Smooth muscle cell (in vitro differentiated cells): ENCODE results near the gene MEN1. TPM values are rescaled to one million over a fixed set of nuclear protein-coding genes. Genes with fewer than 3 reads are reported as not detected.

ENCODE experiments used
- DNase-seq: peaks from one replicate; lab custom pipeline; 2025; ENCODE audit not compliant: unreplicated experiment; lab: John Stamatoyannopoulos, UW
- H2AFZ ChIP-seq: fragments of 200-600 bp; sonication (generic); 2 replicates; pipeline ENCODE4 v1.6.0; 2016; ENCODE audit warnings: antibody characterized with exemption, low read depth, mild to moderate bottlenecking
- H3F3A ChIP-seq: fragments of 200-600 bp; sonication (generic); 2 replicates; pipeline ENCODE4 v1.6.0; 2017; ENCODE audit warnings: antibody characterized with exemption, low read depth
- H3K27ac ChIP-seq: fragments of 200-600 bp; sonication (generic); 2 replicates; pipeline ENCODE4 v1.5.1; 2016; ENCODE audit warnings: low read depth, mild to moderate bottlenecking
- H3K27me3 ChIP-seq: fragments of 200-600 bp; sonication (generic); 2 replicates; pipeline ENCODE4 v1.6.1; 2016; ENCODE audit warnings: low read depth, mild to moderate bottlenecking
- H3K36me3 ChIP-seq: fragments of 200-600 bp; sonication (generic); 2 replicates; pipeline ENCODE4 v1.5.1; 2016; ENCODE audit warnings: low read depth
- H3K4me1 ChIP-seq: fragments of 200-600 bp; sonication (generic); 2 replicates; pipeline ENCODE4 v1.5.1; 2016; ENCODE audit warnings: low read depth
- H3K4me2 ChIP-seq: fragments of 200-600 bp; sonication (generic); 2 replicates; pipeline ENCODE4 v1.6.0; 2016; ENCODE audit warnings: mild to moderate bottlenecking
- H3K4me3 ChIP-seq: fragments of 200-600 bp; sonication (generic); 2 replicates; pipeline ENCODE4 v1.5.1; 2016; ENCODE audit warnings: mild to moderate bottlenecking
- H3K79me2 ChIP-seq: fragments of 200-600 bp; sonication (generic); 2 replicates; pipeline ENCODE4 v1.6.0; 2016; ENCODE audit warnings: low read depth, mild to moderate bottlenecking
- H3K9ac ChIP-seq: fragments of 200-600 bp; sonication (generic); 2 replicates; pipeline ENCODE4 v1.6.0; 2016; ENCODE audit warnings: low read depth
- H3K9me3 ChIP-seq: fragments of 200-600 bp; sonication (generic); replicated peaks from 2 replicates; pipeline ENCODE4 v1.5.1; 2016; ENCODE audit warnings: low read depth
- H4K20me1 ChIP-seq: fragments of 200-600 bp; sonication (generic); 2 replicates; pipeline ENCODE4 v1.6.0; 2016; ENCODE audit warnings: low read depth
- WGBS: methylation state at CpG from one replicate; pipeline ENCODE4 v1.1.7; 2016; ENCODE audit warnings: low lambda C conversion rate; 5-methylcytosine and 5-hydroxymethylcytosine counted together
- polyA plus RNA-seq: library from polyadenylated mRNA; unstranded; fragments of >200 nt; fragmentation: Nextera tagmentation; extraction: Ambion mirVana; gene quantifications from 2 replicates; pipeline ENCODE4 v1.2.1, GENCODE V29; 2016
- total RNA-seq: library from RNA; depleted of rRNA; stranded (reverse); fragments of >200 nt; gene quantifications from 2 replicates; pipeline ENCODE4 v1.2.3, GENCODE V29; 2014
- TF ChIP-seq, protein P1 (sequence below): fragments of 200-600 bp; sonication (generic); IDR thresholded peaks from 2 replicates; pipeline ENCODE4 v1.5.1; 2017; ENCODE audit warnings: borderline replicate concordance, mild to moderate bottlenecking, antibody characterized with exemption; ENCODE audit not compliant: insufficient read depth, poor library complexity, severe bottlenecking

Gene MEN1
- total and polyA plus RNA-seq, 2 experiments from 2014 or later: 11.6 to 37.3 TPM

DNA sequence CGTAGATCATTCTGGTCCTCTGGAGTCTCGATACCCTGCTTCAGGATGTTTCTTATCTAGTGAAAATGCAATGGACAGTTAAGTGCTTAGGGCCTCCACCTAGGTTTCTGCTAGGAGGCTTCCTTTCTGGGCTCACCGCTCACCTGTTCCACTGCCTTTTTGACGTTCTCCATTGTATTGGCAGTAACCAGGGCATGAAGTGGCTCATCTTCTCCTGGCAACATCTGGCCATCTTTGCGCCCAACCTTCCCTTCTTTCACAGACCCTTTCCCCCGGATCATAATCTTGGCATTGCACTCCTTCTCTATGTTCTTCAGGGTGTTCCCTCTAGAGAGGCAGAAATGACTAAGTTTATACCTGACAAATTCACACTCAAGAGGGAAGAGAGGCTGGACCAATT is 41.1 kb downstream of the MEN1 start:
- H3K27ac ChIP-seq: no peak overlapping the region
- peaks cover 50% of the 10 kb centered on the region for H3K79me2 ChIP-seq
- no peaks in the 10 kb centered on the region for H3K9me3 ChIP-seq
- 99% methylated on average over 6 of the region's 6 CpGs for WGBS
- H4K20me1 ChIP-seq: peaks cover 100% of the 10 kb centered on the region
- TF ChIP-seq, protein P1, sequence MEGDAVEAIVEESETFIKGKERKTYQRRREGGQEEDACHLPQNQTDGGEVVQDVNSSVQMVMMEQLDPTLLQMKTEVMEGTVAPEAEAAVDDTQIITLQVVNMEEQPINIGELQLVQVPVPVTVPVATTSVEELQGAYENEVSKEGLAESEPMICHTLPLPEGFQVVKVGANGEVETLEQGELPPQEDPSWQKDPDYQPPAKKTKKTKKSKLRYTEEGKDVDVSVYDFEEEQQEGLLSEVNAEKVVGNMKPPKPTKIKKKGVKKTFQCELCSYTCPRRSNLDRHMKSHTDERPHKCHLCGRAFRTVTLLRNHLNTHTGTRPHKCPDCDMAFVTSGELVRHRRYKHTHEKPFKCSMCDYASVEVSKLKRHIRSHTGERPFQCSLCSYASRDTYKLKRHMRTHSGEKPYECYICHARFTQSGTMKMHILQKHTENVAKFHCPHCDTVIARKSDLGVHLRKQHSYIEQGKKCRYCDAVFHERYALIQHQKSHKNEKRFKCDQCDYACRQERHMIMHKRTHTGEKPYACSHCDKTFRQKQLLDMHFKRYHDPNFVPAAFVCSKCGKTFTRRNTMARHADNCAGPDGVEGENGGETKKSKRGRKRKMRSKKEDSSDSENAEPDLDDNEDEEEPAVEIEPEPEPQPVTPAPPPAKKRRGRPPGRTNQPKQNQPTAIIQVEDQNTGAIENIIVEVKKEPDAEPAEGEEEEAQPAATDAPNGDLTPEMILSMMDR: no peak
- no peak overlapping the region for H3K4me2 ChIP-seq
- peaks cover 69% of the 10 kb centered on the region for H3F3A ChIP-seq
- no peaks in the 10 kb centered on the region for H3K27me3 ChIP-seq
- no peak overlapping the region for H3K4me3 ChIP-seq
- peaks cover 6% of the 10 kb centered on the region for H3K4me1 ChIP-seq
- peaks cover 26% of the 10 kb centered on the region for H3K36me3 ChIP-seq
- no peak overlapping the region for H2AFZ ChIP-seq
- no peak overlapping the region for H3K9ac ChIP-seq
- DNase-seq: no peak

DNA sequence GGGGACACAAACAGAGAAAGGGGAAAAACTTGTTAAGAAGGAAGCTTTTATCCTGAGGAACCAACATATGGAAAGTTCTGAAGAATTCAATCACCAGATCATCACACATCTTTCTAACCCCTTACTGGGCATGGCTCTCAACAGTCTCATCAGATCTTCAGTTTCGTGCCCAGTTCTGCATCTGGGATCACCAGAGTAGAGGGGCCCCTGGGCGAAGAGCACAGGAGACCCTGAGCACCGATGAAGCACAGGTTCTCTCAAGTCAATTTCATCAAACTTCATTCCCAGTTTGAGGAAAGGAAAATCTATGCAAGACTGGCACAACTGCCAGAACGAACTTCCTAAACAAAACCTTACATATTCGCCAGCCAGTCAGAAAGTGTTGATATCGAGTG is 42.1 kb downstream of the MEN1 start:
- Histone ChIP-seq H3K4me1 (peaks cover 15% of the 10 kb centered on the region), H3K79me2 (peaks cover 41% of the 10 kb centered on the region), H3K4me3 (no peak overlapping the region), H3K27ac (no peak overlapping the region), H3K9me3 (no peaks in the 10 kb centered on the region), H4K20me1 (peaks cover 100% of the 10 kb centered on the region), H3K36me3 (peaks cover 26% of the 10 kb centered on the region), H3K27me3 (no peaks in the 10 kb centered on the region), H2AFZ (no peak overlapping the region), H3K4me2 (no peak overlapping the region), H3K9ac (no peak overlapping the region), H3F3A (peaks cover 74% of the 10 kb centered on the region)
- DNase-seq: no peak
- WGBS: 96% methylated on average over 6 of the region's 6 CpGs
- TF ChIP-seq, protein P1: no peak

DNA sequence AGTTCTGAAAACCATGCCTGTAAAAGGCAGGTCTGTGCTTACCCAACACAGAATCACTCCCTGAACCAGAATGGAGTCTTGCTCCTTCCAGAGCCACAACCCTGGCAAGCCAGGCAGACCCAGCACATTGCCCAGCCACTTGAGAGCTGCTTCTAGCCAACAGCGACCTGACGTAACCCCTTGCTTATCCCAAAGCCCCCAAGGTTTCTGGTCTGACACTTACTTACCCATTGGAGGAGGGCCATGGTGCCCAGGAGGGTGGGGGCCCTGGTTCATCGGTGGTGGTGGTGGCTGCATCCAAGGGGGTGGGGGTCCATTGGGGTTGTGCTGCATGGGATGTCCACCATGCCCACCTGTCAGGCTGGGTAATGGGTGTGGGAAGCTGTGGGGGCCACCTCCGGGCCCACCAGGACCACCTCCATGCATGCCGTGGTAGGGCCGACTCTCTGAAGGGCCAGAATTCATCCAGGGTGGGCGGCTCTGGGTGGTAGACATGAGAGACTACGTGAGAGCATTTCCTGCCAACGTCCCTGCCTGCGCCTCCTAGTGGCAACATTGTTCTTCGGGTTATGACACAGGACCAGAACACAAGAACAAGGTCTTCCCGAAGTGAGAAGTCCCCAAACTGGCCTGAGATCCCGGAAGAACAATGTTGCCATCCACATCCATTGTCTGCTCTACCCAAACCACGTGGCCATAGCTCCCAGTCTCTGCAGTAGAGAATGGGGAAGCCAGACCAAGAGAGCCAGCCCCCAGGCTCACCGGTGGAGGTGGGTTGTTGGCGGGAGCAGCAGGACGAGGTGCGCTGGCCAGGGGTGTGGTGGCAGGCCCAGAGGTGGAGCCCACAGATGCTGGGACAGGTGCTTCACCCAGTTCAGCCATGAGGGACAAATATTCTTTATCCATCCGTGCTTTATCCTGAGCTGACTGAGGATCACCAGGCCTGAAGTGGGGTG is 42.7 kb downstream of the MEN1 start:
- Histone ChIP-seq H3K27ac (no peak overlapping the region), H3K4me3 (no peak overlapping the region), H3K36me3 (peaks cover 26% of the 10 kb centered on the region), H3K9ac (no peak overlapping the region), H3F3A (peaks cover 80% of the 10 kb centered on the region), H4K20me1 (peaks cover 100% of the 10 kb centered on the region), H3K9me3 (no peaks in the 10 kb centered on the region), H3K79me2 (peaks cover 34% of the 10 kb centered on the region), H3K4me1 (peaks cover 16% of the 10 kb centered on the region), H3K27me3 (no peaks in the 10 kb centered on the region), H3K4me2 (no peak overlapping the region), H2AFZ (no peak overlapping the region)
- no peak for DNase-seq
- 70% methylated on average over 19 of the region's 19 CpGs for WGBS
- TF ChIP-seq, protein P1: peak; percentile 74
